HCT116 (cell line): ENCODE measurements around the gene IP6K3. TPM values are rescaled to one million over a fixed set of nuclear protein-coding genes. Genes with fewer than 3 reads are reported as not detected.

ENCODE experiments used
- ATAC-seq: fragments of 200-7000 bp; cut with Tn5 transposase; 2 replicates; pipeline ENCODE4 v1.9.1; 2020; ENCODE audit warnings: mild to moderate bottlenecking, moderate library complexity
- BruUV-seq: library from RNA; stranded (reverse); fragments of 400-500 nt; replicated peaks from 2 replicates; lab custom pipeline; 2021; lab: Mats Ljungman, UMichigan
- CTCF ChIA-PET: fragments of 300-600 bp; sonication (Branson Sonifier 250); formaldehyde crosslinking; loops from one replicate; lab custom pipeline; 2021; ENCODE audit warnings: antibody characterized with exemption; lab: Charles Lee
- POLR2A ChIA-PET: fragments of 300-600, 350-600 bp; sonication (Branson Sonifier 250); formaldehyde crosslinking; loops from one replicate; lab custom pipeline; 2021; ENCODE audit warnings: antibody characterized with exemption; lab: Charles Lee
- RAD21 ChIA-PET, 2 experiments: fragments of 300-600 bp; sonication (Branson Sonifier 250); formaldehyde crosslinking; loops; one replicate each; lab custom pipeline; 2023; ENCODE audit warnings: low total read pairs in 2 of 2; ENCODE audit not compliant: uncharacterized antibody in 2 of 2, unreplicated experiment in 2 of 2, low non-redundant PET in 1 of 2; lab: Charles Lee
- DNase-seq: peaks from one replicate; pipeline ENCODE4 v3.0.0-alpha.2; 2010; ENCODE audit warnings: low read depth, low spot score
- H2AFZ ChIP-seq: fragments of 200-600 bp; shearing (Covaris generic), sonication (generic); 2 replicates; pipeline ENCODE4 v1.6.1; 2017; ENCODE audit warnings: low read depth, mixed run types, mixed read lengths, antibody characterized with exemption, low read length; ENCODE audit not compliant: poor library complexity, severe bottlenecking
- H3K27ac ChIP-seq: 2 replicates; pipeline ENCODE4 v1.5.1; 2012; ENCODE audit warnings: low read depth, low read length
- H3K27me3 ChIP-seq: fragments of 200-600 bp; sonication (generic); 2 replicates; pipeline ENCODE4 v1.6.1; 2016; ENCODE audit warnings: mixed run types, low read length, mixed read lengths; ENCODE audit not compliant: insufficient read depth
- H3K36me3 ChIP-seq, 2 experiments: fragments of 200-500 bp in 1 of 2; fragments of 200-600 bp in 1 of 2; sonication (Bioruptor generic) in 1 of 2; sonication (generic) in 1 of 2; 2 replicates each; pipeline versions ENCODE4 v1.5.1 to v1.6.1; 2014 to 2016; ENCODE audit warnings: low read length in 2 of 2, inconsistent platforms in 1 of 2, mixed read lengths in 1 of 2, mixed run types in 1 of 2; ENCODE audit not compliant: insufficient read depth in 2 of 2, control insufficient read depth in 1 of 2
- H3K4me1 ChIP-seq, 2 experiments: fragments of 200-600 bp in 1 of 2; sonication (generic) in 1 of 2; 2 replicates each; pipeline versions ENCODE4 v1.5.1 to v1.6.1; 2012 to 2017; ENCODE audit warnings: low read length in 2 of 2, inconsistent platforms in 1 of 2, mild to moderate bottlenecking in 1 of 2, mixed read lengths in 1 of 2, mixed run types in 1 of 2, moderate library complexity in 1 of 2; ENCODE audit not compliant: insufficient read depth in 2 of 2, control insufficient read depth in 1 of 2
- H3K4me2 ChIP-seq: fragments of 200-600 bp; sonication (generic); 2 replicates; pipeline ENCODE4 v1.6.1; 2017; ENCODE audit warnings: mixed run types, low read length, mixed read lengths
- H3K4me3 ChIP-seq, 2 experiments: fragments of 200-600 bp in 1 of 2; sonication (generic) in 1 of 2; replicated peaks in 1 of 2; 2 replicates each; pipeline ENCODE4 v1.5.1; 2011 to 2016; ENCODE audit warnings: low read length in 2 of 2, control low read depth in 1 of 2, low read depth in 1 of 2, mild to moderate bottlenecking in 1 of 2, mixed read lengths in 1 of 2, mixed run types in 1 of 2
- H3K79me2 ChIP-seq: fragments of 200-600 bp; sonication (generic); 2 replicates; pipeline ENCODE4 v1.6.1; 2017; ENCODE audit warnings: mild to moderate bottlenecking, mixed run types, low read length, moderate library complexity, mixed read lengths; ENCODE audit not compliant: insufficient read depth
- H3K9ac ChIP-seq: fragments of 200-600 bp; sonication (generic); 2 replicates; pipeline ENCODE4 v1.6.1; 2016; ENCODE audit warnings: low read length, mixed read lengths
- H3K9me2 ChIP-seq: fragments of 200-600 bp; sonication (generic), shearing (Covaris generic); 2 replicates; pipeline ENCODE4 v1.6.1; 2017; ENCODE audit warnings: mixed run types, mild to moderate bottlenecking, moderate library complexity; ENCODE audit not compliant: insufficient read depth
- H3K9me3 ChIP-seq, 2 experiments: fragments of 200-500 bp in 1 of 2; fragments of 200-600 bp in 1 of 2; sonication (Bioruptor generic) in 1 of 2; sonication (generic) in 1 of 2; 2 replicates each; pipeline ENCODE4 v1.6.1; 2014 to 2017; ENCODE audit warnings: low read length in 2 of 2, mixed read lengths in 2 of 2, inconsistent platforms in 1 of 2, low read depth in 1 of 2, mild to moderate bottlenecking in 1 of 2, mixed run types in 1 of 2, moderate library complexity in 1 of 2; ENCODE audit not compliant: control insufficient read depth in 1 of 2, insufficient read depth in 1 of 2
- H4K20me1 ChIP-seq: fragments of 200-600 bp; sonication (generic), shearing (Covaris generic); 2 replicates; pipeline ENCODE4 v1.6.1; 2017; ENCODE audit warnings: mixed run types, mild to moderate bottlenecking, moderate library complexity; ENCODE audit not compliant: insufficient read depth
- CBX3 ChIP-seq: IDR thresholded peaks from 2 replicates; pipeline ENCODE4 v1.6.1; 2012; ENCODE audit warnings: low read depth
- CEBPB ChIP-seq: IDR thresholded peaks from 2 replicates; pipeline ENCODE4 v1.6.1; 2012; ENCODE audit warnings: low read depth
- EGR1 ChIP-seq: IDR thresholded peaks from 2 replicates; pipeline ENCODE4 v1.6.1; 2012; ENCODE audit warnings: low read depth
- FOSL1 ChIP-seq: IDR thresholded peaks from 2 replicates; pipeline ENCODE4 v1.6.1; 2012; ENCODE audit warnings: low read depth
- JUND ChIP-seq: IDR thresholded peaks from 2 replicates; pipeline ENCODE4 v1.6.1; 2012
- POLR2A ChIP-seq: IDR thresholded peaks from 2 replicates; pipeline ENCODE4 v1.7.0; 2011; ENCODE audit warnings: borderline replicate concordance; ENCODE audit not compliant: insufficient read depth, insufficient read length; ENCODE audit errors: extremely low read depth
- POLR2AphosphoS5 ChIP-seq: IDR thresholded peaks from 2 replicates; pipeline ENCODE4 v1.6.1; 2011; ENCODE audit warnings: mild to moderate bottlenecking, low read depth, low read length, moderate library complexity
- RAD21 ChIP-seq: IDR thresholded peaks from 2 replicates; pipeline ENCODE4 v1.6.1; 2012; ENCODE audit warnings: low read depth, mild to moderate bottlenecking
- SIN3A ChIP-seq: IDR thresholded peaks from 2 replicates; pipeline ENCODE4 v1.6.1; 2012; ENCODE audit warnings: low read depth
- SP1 ChIP-seq: IDR thresholded peaks from 2 replicates; pipeline ENCODE4 v1.6.1; 2012; ENCODE audit warnings: low read depth
- SRF ChIP-seq: IDR thresholded peaks from 2 replicates; pipeline ENCODE4 v1.6.1; 2012; ENCODE audit warnings: low read depth
- TCF7L2 ChIP-seq: IDR thresholded peaks from 2 replicates; pipeline ENCODE4 v1.7.0; 2011; ENCODE audit warnings: borderline replicate concordance, inconsistent platforms; ENCODE audit not compliant: insufficient read depth, insufficient read length; ENCODE audit errors: extremely low read depth
- YY1 ChIP-seq: IDR thresholded peaks from 2 replicates; pipeline ENCODE4 v1.6.1; 2011; ENCODE audit warnings: low read length, low read depth, moderate library complexity, mild to moderate bottlenecking; ENCODE audit not compliant: insufficient replicate concordance; ENCODE audit errors: extremely low read depth
- ZFX ChIP-seq: fragments of 450-650 bp; IDR thresholded peaks from 2 replicates; pipeline ENCODE4 v1.6.1; 2017
- ZNF274 ChIP-seq: fragments of 200-500 bp; sonication (Bioruptor generic); IDR thresholded peaks from 2 replicates; pipeline ENCODE4 v1.6.1; 2014; ENCODE audit warnings: mild to moderate bottlenecking, low read depth, low read length, inconsistent platforms
- intact Hi-C: fragments of 100-400 bp; cut with micrococcal nuclease; formaldehyde crosslinking; loops from 2 replicates; pipeline ENCODE4 v1.10.0; 2022
- total RNA-seq: library from RNA; stranded (reverse); gene quantifications from one replicate; pipeline ENCODE4 v1.2.1, GENCODE V29; 2021; ENCODE audit not compliant: unreplicated experiment
- TF ChIP-seq, protein P1 (sequence below): IDR thresholded peaks from 2 replicates; pipeline ENCODE4 v1.6.1; 2012; ENCODE audit warnings: low read depth
- TF ChIP-seq, protein P2 (sequence below): IDR thresholded peaks from 2 replicates; pipeline ENCODE4 v1.6.1; 2012
- TF ChIP-seq, protein P3 (sequence below), 3 experiments: fragments of 200-600 bp in 1 of 3; sonication (generic) in 1 of 3; IDR thresholded peaks in 2 of 3; conservative IDR thresholded peaks in 1 of 3; 2 replicates each; pipeline ENCODE4 v1.5.1; 2012 to 2017; ENCODE audit warnings: low read depth in 2 of 3, low read length in 2 of 3, antibody characterized with exemption in 1 of 3, borderline replicate concordance in 1 of 3, control low read depth in 1 of 3, mild to moderate bottlenecking in 1 of 3, mixed read lengths in 1 of 3, mixed run types in 1 of 3, moderate library complexity in 1 of 3; ENCODE audit not compliant: insufficient read depth in 1 of 3

The IP6K3 gene
- total RNA-seq, 1 experiment from 2014 or later = not detected

DNA sequence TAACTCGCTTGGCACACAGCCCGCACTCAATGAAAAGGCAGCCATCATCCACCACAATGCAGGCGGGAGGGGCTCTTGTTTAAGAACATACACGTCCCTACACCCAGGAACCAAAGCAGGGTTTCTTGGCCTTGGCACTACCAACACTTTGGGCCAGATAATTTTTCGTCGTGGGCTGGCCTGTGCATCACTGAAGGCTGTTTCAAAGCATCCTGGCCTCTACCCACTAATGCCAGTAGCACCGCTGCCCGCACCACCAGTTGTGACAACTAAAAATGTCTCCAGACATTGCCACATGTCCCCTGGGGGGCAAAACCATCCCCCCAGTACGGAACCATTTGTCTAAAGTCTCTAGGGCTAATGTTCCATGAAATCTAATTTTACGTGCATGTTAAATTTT, 48.2 kb downstream of the IP6K3 start:
- RAD21 ChIA-PET = no interaction called here
- H2AFZ ChIP-seq = no peak overlapping the region
- ATAC-seq (no peak), DNase-seq (no peak)
- H4K20me1 ChIP-seq = no peaks in the 10 kb centered on the region
- CTCF ChIA-PET = interaction anchor here (0.9 kb wide), 1 partner anchor 109 kb away, joined by 3 read pairs; no protein-coding TSS in a partner anchor
- H3K9me2 ChIP-seq = no peaks in the 10 kb centered on the region
- intact Hi-C loops = no loop called here
- no peak for TF ChIP-seq EGR1
- no peak for TF ChIP-seq SRF
- no peak for TF ChIP-seq POLR2AphosphoS5
- no peak for TF ChIP-seq ZFX
- TF ChIP-seq TCF7L2 = no peak
- TF ChIP-seq SIN3A = no peak
- no peak for TF ChIP-seq ZNF274
- POLR2A ChIA-PET = no interaction called here
- peaks cover 31 to 73% of the 10 kb centered on the region in 2 experiments for H3K36me3 ChIP-seq
- H3K4me2 ChIP-seq = no peak overlapping the region
- no TSS peak for BruUV-seq
- peaks cover 9% of the 10 kb centered on the region; the same call in 1 of the 2 replicates for H3K79me2 ChIP-seq
- H3K4me1 ChIP-seq = peaks cover 4 to 11% of the 10 kb centered on the region in 2 experiments; a peak in 3 of 4 replicates
- no peak overlapping the region for H3K4me3 ChIP-seq
- no peak overlapping the region for H3K9ac ChIP-seq
- no peaks in the 10 kb centered on the region for H3K27me3 ChIP-seq
- H3K9me3 ChIP-seq = no peaks in the 10 kb centered on the region
- H3K27ac ChIP-seq = no peak overlapping the region

DNA sequence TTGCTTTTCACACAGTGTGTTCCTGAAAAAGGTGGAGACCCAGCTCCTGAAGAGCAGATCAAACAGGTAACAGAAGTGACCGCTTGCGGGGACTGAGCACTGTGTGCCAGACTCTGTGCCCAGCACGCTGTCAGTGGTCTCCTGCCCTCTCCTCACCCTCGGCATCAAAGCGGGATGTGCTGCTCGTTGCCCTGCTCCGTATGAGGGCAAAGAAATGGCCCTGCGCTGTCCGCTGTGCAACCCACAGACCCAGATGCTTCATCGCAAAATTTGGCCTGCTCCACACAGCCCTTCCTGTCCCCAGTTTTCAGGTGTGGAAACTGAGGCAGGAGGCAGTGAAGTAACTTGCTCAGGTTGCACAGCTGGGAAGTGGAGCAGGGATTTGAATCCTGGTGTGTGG, 48.9 kb downstream of the IP6K3 start:
- CTCF ChIA-PET = no interaction called here
- DNase-seq = no peak
- TF ChIP-seq EGR1 (no peak), POLR2A (no peak), CBX3 (no peak), RAD21 (no peak), FOSL1 (no peak), ZFX (no peak), SP1 (no peak), JUND (no peak), YY1 (no peak), CEBPB (no peak)
- TF ChIP-seq, protein P1, sequence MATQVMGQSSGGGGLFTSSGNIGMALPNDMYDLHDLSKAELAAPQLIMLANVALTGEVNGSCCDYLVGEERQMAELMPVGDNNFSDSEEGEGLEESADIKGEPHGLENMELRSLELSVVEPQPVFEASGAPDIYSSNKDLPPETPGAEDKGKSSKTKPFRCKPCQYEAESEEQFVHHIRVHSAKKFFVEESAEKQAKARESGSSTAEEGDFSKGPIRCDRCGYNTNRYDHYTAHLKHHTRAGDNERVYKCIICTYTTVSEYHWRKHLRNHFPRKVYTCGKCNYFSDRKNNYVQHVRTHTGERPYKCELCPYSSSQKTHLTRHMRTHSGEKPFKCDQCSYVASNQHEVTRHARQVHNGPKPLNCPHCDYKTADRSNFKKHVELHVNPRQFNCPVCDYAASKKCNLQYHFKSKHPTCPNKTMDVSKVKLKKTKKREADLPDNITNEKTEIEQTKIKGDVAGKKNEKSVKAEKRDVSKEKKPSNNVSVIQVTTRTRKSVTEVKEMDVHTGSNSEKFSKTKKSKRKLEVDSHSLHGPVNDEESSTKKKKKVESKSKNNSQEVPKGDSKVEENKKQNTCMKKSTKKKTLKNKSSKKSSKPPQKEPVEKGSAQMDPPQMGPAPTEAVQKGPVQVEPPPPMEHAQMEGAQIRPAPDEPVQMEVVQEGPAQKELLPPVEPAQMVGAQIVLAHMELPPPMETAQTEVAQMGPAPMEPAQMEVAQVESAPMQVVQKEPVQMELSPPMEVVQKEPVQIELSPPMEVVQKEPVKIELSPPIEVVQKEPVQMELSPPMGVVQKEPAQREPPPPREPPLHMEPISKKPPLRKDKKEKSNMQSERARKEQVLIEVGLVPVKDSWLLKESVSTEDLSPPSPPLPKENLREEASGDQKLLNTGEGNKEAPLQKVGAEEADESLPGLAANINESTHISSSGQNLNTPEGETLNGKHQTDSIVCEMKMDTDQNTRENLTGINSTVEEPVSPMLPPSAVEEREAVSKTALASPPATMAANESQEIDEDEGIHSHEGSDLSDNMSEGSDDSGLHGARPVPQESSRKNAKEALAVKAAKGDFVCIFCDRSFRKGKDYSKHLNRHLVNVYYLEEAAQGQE = no peak
- TF ChIP-seq, protein P2, sequence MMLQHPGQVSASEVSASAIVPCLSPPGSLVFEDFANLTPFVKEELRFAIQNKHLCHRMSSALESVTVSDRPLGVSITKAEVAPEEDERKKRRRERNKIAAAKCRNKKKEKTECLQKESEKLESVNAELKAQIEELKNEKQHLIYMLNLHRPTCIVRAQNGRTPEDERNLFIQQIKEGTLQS = no peak
- TF ChIP-seq, protein P3, sequence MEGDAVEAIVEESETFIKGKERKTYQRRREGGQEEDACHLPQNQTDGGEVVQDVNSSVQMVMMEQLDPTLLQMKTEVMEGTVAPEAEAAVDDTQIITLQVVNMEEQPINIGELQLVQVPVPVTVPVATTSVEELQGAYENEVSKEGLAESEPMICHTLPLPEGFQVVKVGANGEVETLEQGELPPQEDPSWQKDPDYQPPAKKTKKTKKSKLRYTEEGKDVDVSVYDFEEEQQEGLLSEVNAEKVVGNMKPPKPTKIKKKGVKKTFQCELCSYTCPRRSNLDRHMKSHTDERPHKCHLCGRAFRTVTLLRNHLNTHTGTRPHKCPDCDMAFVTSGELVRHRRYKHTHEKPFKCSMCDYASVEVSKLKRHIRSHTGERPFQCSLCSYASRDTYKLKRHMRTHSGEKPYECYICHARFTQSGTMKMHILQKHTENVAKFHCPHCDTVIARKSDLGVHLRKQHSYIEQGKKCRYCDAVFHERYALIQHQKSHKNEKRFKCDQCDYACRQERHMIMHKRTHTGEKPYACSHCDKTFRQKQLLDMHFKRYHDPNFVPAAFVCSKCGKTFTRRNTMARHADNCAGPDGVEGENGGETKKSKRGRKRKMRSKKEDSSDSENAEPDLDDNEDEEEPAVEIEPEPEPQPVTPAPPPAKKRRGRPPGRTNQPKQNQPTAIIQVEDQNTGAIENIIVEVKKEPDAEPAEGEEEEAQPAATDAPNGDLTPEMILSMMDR (IDR thresholded peaks at IDR 0.05 in 2 of 3, conservative IDR thresholded peaks at IDR 0.05 in 1 of 3; ENCODE audit: borderline replicate concordance in 1 of 3, insufficient read depth in 1 of 3, low read depth in 2 of 3, low read length in 2 of 3) = no peak

More for the DNA sequence above, 48.9 kb downstream of the IP6K3 start:
- H3K9ac ChIP-seq = no peak overlapping the region
- peaks cover 4 to 11% of the 10 kb centered on the region in 2 experiments; a peak in 3 of 4 replicates for H3K4me1 ChIP-seq
- no peaks in the 10 kb centered on the region for H4K20me1 ChIP-seq
- BruUV-seq = no TSS peak
- intact Hi-C loops = no loop called here
- H3K9me2 ChIP-seq = no peaks in the 10 kb centered on the region
- H3K4me3 ChIP-seq = no peak overlapping the region
- H3K27ac ChIP-seq = no peak overlapping the region; the same call in 1 of the 2 replicates
- peaks cover 31 to 77% of the 10 kb centered on the region in 2 experiments for H3K36me3 ChIP-seq
- no peak overlapping the region for H3K4me2 ChIP-seq
- H3K79me2 ChIP-seq = peaks cover 9% of the 10 kb centered on the region; the same call in 1 of the 2 replicates
- RAD21 ChIA-PET = no interaction called here
- H3K27me3 ChIP-seq = no peaks in the 10 kb centered on the region
- no peak for ATAC-seq
- POLR2A ChIA-PET = no interaction called here
- no peak overlapping the region for H2AFZ ChIP-seq
- no peaks in the 10 kb centered on the region for H3K9me3 ChIP-seq
